ENCODE results near the gene SOWAHB. TPM values are rescaled to one million over a fixed set of nuclear protein-coding genes. Genes with fewer than 3 reads are reported as not detected.

Gene SOWAHB
- polyA plus RNA-seq, 3 donors = 5.5 to 6.5 (median 6.4) TPM

DNA sequence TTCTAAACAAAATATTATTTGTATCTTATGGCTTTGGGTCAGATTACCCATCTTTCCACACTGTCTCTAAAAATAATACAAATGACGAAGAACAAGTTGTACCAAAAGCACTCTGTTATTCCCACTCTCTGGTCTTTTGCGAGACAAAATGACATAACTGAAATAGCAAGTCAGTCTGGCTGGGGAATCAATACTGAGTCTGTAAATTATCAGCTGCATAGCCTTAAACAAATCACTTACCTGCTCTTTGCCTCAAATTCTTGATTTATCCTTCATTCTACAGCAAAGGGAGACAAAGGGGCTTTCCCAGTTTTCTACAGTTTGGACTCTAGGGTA, 40.9 kb downstream of the SOWAHB start:
- DNase-seq = no peak

DNA sequence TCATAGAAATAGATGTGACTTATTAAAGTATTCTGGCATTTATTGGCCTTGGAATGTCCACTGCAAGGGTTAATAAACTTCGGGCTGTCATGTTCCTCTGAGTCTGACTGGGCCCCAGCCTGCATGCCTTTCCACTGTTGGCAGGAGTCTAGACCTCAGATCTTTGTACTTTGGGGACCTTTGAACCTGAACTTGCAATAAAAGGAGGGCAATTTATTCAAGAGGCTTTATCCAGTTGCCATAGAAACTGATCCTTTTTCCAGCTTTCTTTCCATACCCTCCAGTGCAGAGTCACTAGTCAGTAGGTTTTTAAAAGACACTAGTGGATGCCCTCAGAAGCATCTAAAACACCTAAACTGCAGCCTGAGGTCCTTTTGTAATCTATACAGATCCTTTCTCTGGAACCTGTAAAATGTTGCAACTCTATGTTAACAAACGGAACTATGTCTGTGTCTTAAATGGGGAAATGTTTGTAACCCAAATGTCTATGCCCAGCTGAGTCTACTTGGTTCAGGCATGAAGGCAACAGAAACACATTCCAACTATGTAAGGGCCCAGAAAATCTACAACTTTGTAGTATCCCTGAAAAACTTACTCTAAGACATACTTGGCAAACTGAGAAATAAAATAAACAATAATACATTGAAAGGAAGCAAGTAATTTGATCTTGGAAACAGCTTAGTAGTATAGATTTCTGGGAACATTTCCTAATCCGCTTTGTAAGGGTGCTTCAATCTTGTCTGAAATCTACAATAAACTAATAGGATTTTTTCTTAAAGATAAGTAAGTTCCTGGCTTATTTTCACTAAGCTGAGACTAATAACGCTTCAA, 41.5 kb downstream of the SOWAHB start:
- DNase-seq = peak; percentile 72

DNA sequence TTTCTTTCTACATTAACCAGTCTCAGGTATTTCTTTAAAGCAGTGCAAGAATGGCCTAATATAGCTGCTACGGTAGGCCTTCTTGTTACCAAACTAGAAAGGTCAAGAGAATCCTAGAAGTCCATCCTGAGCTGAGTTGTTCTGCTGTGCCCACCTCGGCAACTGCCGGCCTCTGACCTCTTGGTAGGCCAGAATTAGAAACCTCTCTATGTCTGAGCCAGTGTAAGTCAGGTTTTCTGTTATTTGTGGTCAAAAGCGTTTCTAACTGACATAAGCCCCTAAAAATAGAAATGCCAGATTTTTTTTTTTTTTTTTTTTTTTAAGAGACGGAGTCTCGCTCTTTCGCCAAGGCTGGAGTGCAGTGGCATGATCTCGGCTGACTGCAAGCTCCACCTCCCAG, 43.1 kb downstream of the SOWAHB start:
- no peak for DNase-seq

DNA sequence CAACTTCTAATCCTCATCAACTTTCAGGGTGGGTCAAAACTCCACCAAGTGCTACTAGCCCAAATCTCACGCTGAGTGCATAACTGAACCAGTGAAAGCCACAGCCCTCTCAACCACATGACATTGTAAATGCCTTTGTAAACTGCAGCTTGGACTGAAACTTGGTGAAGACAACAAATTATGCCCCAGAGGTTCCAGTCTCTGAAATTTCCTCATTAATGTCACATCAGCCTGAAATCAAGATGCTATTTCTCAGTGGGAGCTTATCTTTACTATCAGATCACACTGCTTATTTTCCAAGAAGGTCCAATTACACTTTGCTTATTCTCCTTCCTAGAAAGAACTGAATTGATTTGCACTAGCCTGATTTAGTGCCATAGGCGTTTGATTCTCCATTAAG, 46.6 kb downstream of the SOWAHB start:
- DNase-seq = peak; percentile 28

DNA sequence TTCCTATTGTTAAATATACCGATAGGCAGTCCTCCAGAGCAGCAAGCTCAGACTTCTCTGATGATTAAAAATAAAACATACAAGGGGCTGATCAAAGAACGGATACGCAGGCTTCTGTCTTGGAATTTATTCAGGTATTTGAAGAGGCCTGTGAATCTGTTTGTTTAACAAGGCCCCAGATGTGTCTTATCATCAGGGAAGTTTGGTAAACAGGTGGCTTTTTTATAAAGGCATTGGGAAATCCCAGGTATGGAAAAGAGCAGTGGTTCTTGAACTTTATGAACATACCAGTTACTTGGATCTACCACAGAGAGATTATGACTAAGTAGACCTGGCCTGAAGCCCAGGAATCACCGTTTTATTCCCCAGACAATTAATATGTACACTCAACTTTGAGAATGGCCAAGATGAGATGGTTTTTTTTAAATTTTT, 47.9 kb downstream of the SOWAHB start:
- DNase-seq = no peak

Other genes starting within 250 kb of the SOWAHB start
- 100 to 1,000 TPM; 226 to 293 (median 253) TPM for gene SEPTIN11, start 51.6 kb upstream of the SOWAHB start, polyA plus RNA-seq (ENCODE audit: insufficient read length in 3 of 3)
- gene CCNI, start 177.8 kb upstream of the SOWAHB start, polyA plus RNA-seq (ENCODE audit: insufficient read length in 3 of 3) = 100 to 1,000 TPM; 341 to 401 (median 398) TPM

Measured in renal pelvis (tissue), 4 donors.